Measurements from ENCODE around the gene ACSBG1.

DNA sequence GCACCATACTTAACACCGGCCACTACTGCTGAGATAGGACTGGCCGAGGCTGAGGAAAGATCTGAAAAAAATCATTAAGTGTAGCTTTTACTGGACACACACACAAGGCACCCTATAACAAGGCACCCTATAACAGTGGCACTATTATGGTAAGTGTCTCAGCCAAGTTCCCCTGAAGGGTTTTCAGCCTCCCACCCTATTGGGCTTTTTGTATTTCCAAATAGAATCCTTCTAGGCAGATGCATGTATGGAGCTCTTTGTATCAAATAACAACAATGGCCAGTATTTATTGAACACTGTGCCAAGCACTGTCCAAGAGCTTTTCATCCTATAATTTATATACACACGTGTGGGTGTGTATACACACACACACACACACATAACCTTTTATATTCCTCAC lies 23.3 kb upstream of the ACSBG1 start:
- TF ChIP-seq EP300 (IDR thresholded peaks at IDR 0.05) (no peak), POLR2A (IDR thresholded peaks at IDR 0.05) (no peak)
